NB4 (cell line): Measurements from ENCODE around the gene STEAP4.

Experiments
- MAX ChIP-seq: IDR thresholded peaks from 2 replicates; pipeline ENCODE4 v1.6.1; 2011; ENCODE audit warnings: low read depth, low read length
- POLR2A ChIP-seq: IDR thresholded peaks from 2 replicates; pipeline ENCODE4 v1.6.1; 2011; ENCODE audit warnings: mild to moderate bottlenecking; ENCODE audit not compliant: insufficient read length; ENCODE audit errors: extremely low read depth
- TF ChIP-seq, protein P1 (sequence below): IDR thresholded peaks from one replicate; pipeline ENCODE4 v1.5.1; 2012; ENCODE audit warnings: low read depth, low read length

GRCh38 chr7:88324699-88325098 lies 18.0 kb upstream of the STEAP4 start:
- TF ChIP-seq, protein P1, sequence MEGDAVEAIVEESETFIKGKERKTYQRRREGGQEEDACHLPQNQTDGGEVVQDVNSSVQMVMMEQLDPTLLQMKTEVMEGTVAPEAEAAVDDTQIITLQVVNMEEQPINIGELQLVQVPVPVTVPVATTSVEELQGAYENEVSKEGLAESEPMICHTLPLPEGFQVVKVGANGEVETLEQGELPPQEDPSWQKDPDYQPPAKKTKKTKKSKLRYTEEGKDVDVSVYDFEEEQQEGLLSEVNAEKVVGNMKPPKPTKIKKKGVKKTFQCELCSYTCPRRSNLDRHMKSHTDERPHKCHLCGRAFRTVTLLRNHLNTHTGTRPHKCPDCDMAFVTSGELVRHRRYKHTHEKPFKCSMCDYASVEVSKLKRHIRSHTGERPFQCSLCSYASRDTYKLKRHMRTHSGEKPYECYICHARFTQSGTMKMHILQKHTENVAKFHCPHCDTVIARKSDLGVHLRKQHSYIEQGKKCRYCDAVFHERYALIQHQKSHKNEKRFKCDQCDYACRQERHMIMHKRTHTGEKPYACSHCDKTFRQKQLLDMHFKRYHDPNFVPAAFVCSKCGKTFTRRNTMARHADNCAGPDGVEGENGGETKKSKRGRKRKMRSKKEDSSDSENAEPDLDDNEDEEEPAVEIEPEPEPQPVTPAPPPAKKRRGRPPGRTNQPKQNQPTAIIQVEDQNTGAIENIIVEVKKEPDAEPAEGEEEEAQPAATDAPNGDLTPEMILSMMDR = no peak
- TF ChIP-seq MAX = no peak
- no peak for TF ChIP-seq POLR2A
